ENCODE data around the gene CCDC88C. TPM values are rescaled to one million over a fixed set of nuclear protein-coding genes. Genes with fewer than 3 reads are reported as not detected.

The CCDC88C gene
- total and polyA plus RNA-seq, 7 donors, result 0.95 to 45.7 (median 3.9) TPM

DNA sequence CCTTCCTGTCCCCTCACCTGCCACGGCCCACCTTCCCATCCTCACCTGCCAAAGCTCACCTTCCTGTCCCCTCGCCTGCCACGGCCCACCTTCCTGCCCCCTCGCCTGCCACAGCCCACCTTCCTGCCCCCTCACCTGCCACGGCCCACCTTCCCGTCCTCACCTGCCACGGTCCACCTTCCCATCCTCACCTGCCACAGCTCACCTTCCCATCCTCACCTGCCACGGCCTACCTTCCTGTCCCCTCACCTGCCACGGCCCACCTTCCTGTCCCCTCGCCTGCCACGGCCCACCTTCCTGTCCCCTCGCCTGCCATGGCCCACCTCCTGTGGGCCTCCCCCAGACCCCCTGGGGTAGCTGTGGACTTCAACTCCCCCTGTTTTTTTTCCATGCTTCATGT, 124.3 kb downstream of the CCDC88C start:
- WGBS, 2 donors, result 53 to 68% methylated on average over 12 of the region's 12 CpGs
- no peak for DNase-seq
- Histone ChIP-seq H3K4me1 (peaks cover 0 to 5% (median 3%) of the 10 kb centered on the region in 4 donors), H3K36me3 (no peaks in the 10 kb centered on the region), H3K9me3 (no peaks in the 10 kb centered on the region), H3K27me3 (no peaks in the 10 kb centered on the region), H3K27ac (no peak overlapping the region), H3K4me3 (no peak overlapping the region)
- TF ChIP-seq POLR2AphosphoS5 (IDR thresholded peaks at IDR 0.05), result no peak
- intact Hi-C loops (cut with DNase I), result no loop called here

DNA sequence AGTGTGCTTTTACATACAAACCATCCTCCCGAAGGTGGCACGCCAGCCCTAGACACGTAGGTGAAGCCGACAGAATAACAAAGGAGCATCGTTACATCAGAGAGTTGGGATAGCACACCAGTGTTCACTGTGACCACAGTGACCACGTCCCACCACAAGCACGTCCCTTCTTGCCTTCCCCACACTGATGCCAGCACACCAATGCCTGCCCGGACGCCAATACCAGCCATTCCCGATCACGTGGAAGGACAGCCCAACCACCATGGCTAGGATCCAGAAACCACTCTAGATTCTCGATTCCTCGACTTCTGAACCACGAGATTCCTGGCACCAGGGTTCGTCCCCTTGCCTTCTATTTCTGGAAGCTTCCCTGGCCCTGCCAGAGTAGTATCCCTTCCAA, 125.1 kb downstream of the CCDC88C start:
- Histone ChIP-seq H3K4me3 (no peak overlapping the region), H3K27me3 (no peaks in the 10 kb centered on the region), H3K36me3 (no peaks in the 10 kb centered on the region), H3K27ac (no peak overlapping the region), H3K4me1 (no peaks in the 10 kb centered on the region), H3K9me3 (no peaks in the 10 kb centered on the region)
- intact Hi-C loops (cut with DNase I), result no loop called here
- TF ChIP-seq POLR2A (IDR thresholded peaks at IDR 0.05) (no peak), EP300 (IDR thresholded peaks at IDR 0.05) (no peak), POLR2AphosphoS5 (IDR thresholded peaks at IDR 0.05) (no peak)
- TF ChIP-seq, protein P1, sequence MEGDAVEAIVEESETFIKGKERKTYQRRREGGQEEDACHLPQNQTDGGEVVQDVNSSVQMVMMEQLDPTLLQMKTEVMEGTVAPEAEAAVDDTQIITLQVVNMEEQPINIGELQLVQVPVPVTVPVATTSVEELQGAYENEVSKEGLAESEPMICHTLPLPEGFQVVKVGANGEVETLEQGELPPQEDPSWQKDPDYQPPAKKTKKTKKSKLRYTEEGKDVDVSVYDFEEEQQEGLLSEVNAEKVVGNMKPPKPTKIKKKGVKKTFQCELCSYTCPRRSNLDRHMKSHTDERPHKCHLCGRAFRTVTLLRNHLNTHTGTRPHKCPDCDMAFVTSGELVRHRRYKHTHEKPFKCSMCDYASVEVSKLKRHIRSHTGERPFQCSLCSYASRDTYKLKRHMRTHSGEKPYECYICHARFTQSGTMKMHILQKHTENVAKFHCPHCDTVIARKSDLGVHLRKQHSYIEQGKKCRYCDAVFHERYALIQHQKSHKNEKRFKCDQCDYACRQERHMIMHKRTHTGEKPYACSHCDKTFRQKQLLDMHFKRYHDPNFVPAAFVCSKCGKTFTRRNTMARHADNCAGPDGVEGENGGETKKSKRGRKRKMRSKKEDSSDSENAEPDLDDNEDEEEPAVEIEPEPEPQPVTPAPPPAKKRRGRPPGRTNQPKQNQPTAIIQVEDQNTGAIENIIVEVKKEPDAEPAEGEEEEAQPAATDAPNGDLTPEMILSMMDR (IDR thresholded peaks at IDR 0.05), result no peak
- DNase-seq, result no peak
- 88 to 91% methylated on average over 15 of the region's 15 CpGs for WGBS, 2 donors

DNA sequence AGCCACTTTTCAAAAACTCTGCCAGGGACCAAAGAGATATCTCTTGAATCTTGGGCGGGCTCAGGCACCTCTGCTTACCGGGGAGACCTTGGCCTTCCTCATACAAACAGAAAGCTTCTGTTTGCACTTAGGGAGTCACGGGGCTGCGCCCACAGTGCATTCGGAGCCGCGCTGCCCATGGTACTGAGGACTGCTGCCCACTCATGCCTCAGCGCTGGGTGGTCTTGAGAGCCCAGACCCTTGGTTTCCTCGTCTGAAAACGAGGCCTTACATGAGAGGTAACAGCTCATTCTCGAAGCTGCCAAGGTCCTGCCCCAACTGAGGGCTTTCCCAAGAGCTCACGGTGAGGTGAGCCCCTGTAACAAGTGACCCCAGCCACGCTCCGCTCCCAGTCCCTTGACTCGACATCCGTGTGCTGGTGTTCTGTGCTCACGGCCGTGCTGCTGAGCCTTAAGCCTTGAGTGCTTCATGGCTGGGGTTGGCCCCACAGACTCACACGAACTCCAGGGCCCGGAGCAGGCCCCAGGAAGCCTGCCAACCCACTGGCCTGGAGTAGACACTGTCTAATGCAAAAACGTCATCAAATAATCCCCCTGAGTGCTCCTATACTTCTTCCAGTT, 125.7 kb downstream of the CCDC88C start:
- TF ChIP-seq, protein P1 (IDR thresholded peaks at IDR 0.05), result no peak
- TF ChIP-seq EP300 (IDR thresholded peaks at IDR 0.05) (no peak), POLR2A (IDR thresholded peaks at IDR 0.05) (no peak), POLR2AphosphoS5 (IDR thresholded peaks at IDR 0.05) (no peak)
- no peak overlapping the region for H3K4me3 ChIP-seq
- no peak for DNase-seq
- no peaks in the 10 kb centered on the region for H3K27me3 ChIP-seq
- no peaks in the 10 kb centered on the region for H3K9me3 ChIP-seq
- no peaks in the 10 kb centered on the region for H3K4me1 ChIP-seq
- no peaks in the 10 kb centered on the region for H3K36me3 ChIP-seq
- intact Hi-C loops (cut with DNase I), result no loop called here
- WGBS, 2 donors, result 94 to 95% methylated on average over 21 of the region's 21 CpGs
- no peak overlapping the region for H3K27ac ChIP-seq

DNA sequence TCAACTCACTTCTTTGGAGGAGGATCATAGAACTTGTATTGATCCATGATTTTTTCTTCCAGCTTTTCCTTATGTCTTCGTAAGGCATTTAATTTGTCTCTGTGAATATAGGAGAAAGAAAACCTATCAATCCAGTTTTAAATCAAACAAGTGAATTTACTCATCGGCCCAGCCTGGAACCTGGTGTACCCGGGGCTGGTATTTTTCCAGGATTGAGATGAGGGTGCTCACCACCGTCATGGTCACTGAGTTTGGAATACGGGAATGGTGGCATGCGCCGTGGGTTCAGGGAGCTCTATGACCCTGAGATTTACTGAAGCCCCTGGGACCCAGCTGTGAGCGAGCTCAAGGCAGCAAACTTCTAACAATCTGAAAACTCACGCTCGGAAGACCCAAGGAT, 126.6 kb downstream of the CCDC88C start:
- 78 to 90% methylated on average over 10 of the region's 10 CpGs for WGBS, 2 donors
- peaks cover 0 to 4% (median 1%) of the 10 kb centered on the region in 4 donors for H3K4me1 ChIP-seq
- no peak overlapping the region for H3K4me3 ChIP-seq
- no peaks in the 10 kb centered on the region for H3K9me3 ChIP-seq
- TF ChIP-seq POLR2AphosphoS5 (IDR thresholded peaks at IDR 0.05), result no peak
- TF ChIP-seq EP300 (IDR thresholded peaks at IDR 0.05), result no peak
- TF ChIP-seq, protein P1 (IDR thresholded peaks at IDR 0.05), result no peak
- TF ChIP-seq POLR2A (IDR thresholded peaks at IDR 0.05), result no peak
- intact Hi-C loops (cut with DNase I), result no loop called here
- H3K27me3 ChIP-seq, result no peaks in the 10 kb centered on the region
- no peaks in the 10 kb centered on the region for H3K36me3 ChIP-seq
- DNase-seq, result no peak
- no peak overlapping the region for H3K27ac ChIP-seq

DNA sequence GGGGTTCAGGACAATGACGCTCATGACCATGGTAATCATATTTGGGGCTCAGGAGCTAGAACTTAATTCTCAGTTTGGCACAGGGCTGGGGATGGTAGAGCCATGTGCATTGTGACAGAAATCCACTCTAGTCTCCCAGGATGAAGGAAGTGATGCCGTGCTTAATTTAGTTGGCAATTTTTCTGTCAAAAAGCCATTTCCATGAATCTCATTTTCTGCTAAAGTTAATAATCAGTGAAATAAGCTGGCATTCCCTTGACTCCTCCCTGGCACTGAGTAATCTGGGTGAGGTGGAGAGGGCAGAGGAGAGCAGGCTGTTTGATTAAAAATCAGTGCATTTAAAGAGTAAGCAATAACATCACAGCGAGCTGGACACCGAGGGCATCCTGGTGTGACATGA, 128.2 kb downstream of the CCDC88C start:
- Histone ChIP-seq H3K9me3 (no peaks in the 10 kb centered on the region), H3K27me3 (no peaks in the 10 kb centered on the region), H3K4me1 (peaks cover 0 to 19% (median 16%) of the 10 kb centered on the region in 4 donors), H3K27ac (no peak overlapping the region), H3K4me3 (no peak overlapping the region), H3K36me3 (no peaks in the 10 kb centered on the region)
- no peak for DNase-seq
- intact Hi-C loops (cut with DNase I), result loop anchor here (5.0 to 10.0 kb wide), 2 partner anchors 225 to 387 kb away; partner anchors contain the start of gene RPS6KA5
- WGBS, 2 donors, result 96 to 97% methylated on average over 4 of the region's 4 CpGs
- TF ChIP-seq POLR2A (IDR thresholded peaks at IDR 0.05), result no peak
- TF ChIP-seq, protein P1 (IDR thresholded peaks at IDR 0.05), result no peak
- no peak for TF ChIP-seq EP300 (IDR thresholded peaks at IDR 0.05)
- TF ChIP-seq POLR2AphosphoS5 (IDR thresholded peaks at IDR 0.05), result no peak
